COLO668 (cell line): Measurements from ENCODE around the gene SCGB3A2.

Experiments
- DNase-seq: peaks from one replicate; lab custom pipeline; 2025; ENCODE audit not compliant: unreplicated experiment; lab: John Stamatoyannopoulos, UW

SCGB3A2 gene

DNA sequence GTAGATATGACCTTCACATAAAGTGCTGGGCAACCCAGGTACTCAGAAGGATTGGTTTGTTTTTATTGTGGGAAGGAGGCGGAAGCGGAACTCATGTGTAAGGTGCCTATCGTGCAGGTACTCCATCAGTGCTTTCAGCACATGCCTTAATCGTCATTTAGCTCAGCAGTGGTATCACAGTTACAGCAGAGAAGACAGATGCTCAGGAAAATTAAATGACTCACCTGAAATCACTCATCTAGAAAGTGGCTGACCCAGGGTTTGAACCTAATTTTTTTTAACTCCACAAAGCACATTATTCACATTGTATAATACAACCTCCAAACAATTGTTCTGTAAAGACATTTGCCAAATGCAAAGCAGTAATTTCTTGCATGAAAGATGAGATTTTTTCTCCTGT is 25.6 kb downstream of the SCGB3A2 start:
- no peak for DNase-seq

DNA sequence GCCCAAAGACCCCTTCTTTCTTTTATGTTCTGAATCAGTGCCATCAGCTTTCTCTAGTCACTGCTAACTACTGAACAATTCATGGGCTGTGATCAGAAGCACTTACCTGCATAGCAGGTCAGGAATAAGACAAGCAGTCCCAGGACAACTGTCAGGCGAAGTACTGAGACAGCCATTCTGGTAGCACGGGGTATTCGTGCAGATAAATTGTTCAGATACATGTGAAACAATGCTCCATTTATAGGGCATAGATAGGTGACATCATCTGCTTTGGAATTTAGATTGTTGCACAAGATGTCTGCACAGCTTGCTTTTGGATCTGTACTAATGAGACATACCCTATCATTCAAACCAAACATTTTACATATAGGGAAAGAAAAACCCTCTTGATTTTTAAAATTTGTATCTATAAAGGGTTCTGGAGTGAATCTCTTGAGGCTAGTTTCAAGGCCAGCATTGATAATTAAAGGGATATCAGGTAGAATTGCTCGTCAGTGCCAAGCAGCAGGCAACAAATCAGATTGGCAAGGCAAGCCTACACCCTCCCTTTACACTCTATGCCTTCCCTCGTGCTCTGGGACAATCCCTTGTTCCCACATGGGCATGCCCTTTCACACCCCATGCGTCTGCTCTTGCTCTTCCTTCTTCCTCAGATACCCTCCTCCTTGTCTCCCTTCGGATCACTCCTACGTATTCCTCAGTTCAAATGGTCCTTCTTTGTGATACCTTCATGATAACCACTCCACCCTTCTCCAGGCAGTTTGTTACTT is 28.0 kb downstream of the SCGB3A2 start, which contains the start of gene C5orf46:
C5orf46 (minus strand) TSS at position 213 of the 770 bp plus-strand sequence; CDS start at position 176, 37 bp downstream.
- no peak for DNase-seq

DNA sequence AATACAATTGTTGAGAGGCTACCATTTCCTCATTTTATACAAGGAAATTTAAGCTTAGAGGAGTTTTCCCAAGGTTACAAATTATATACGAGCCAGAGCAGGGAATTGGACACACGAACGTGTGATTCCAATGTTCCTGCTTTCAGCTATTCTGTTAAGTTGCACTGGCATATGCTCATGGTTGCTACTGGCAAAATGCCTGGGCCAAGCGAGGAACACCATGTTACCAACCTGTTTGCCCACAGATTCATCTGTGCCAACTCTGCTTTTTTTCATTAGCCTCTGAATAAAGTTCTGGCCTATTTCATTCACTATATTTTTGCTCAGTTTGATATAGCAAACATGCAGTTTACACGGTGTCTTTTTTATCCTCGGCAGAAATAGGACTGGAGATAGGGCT is 32.9 kb downstream of the SCGB3A2 start:
- no peak for DNase-seq

DNA sequence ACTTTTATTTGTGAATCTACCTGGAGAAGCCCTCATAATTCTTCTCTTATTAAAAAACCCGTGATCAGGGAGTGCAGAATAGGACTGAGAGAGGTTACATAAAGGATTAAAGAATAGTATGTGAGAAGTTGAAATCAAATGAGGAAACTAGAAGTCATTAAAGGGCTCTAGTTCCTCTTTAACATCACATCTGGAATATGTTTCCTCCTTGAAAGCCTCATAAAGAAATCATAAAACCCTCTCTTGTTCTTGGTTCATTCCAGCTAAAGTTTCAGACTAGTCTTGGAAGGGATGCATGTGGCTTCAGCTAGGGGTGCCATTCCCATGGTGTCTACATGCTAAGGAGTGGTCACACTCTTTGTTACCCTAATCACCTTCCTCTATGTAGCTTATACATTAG is 33.5 kb downstream of the SCGB3A2 start:
- DNase-seq = no peak

DNA sequence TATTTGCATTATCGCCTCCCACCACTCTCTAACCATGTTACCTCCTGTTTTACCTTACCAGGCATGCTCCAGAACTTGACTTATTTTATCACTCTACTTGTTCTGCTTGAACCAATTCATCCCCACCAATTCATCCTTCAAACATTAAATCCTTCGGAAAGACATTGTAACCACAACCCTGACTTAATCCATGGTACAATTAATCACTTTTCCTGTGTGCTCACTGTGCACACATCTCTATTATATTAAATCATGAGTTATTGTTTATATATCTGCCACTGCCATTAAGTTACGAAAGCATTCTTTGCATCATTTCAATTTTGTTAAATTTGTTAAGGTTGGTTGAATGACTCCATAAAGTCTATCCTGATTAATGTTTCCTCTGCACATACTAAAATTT is 35.3 kb downstream of the SCGB3A2 start:
- no peak for DNase-seq

DNA sequence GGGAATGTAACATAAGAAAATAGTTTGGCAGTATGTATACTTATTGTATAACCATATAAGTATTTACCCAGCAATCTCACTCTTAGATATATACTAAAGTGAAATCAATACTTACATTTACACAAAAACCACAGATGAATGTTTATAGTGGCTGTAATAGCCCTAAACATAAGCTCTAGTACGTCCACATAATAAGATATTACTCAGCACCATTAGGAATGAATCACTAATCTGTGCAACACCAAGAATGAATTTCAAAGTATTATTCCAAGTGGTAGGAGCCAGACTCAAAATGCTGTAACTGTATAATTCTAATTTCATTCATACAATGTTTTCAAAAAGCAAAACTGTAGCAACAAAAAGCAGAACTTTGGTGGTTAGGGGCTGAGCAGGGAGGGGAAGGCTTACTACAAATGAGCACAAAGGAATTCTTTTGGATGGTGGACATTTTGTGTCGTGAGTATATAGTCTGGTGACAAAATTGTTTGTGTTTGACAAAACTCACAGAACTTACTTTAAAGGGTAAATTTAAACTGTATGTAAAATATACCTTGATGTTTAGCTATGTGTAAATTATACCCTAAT is 39.7 kb downstream of the SCGB3A2 start:
- DNase-seq = no peak

DNA sequence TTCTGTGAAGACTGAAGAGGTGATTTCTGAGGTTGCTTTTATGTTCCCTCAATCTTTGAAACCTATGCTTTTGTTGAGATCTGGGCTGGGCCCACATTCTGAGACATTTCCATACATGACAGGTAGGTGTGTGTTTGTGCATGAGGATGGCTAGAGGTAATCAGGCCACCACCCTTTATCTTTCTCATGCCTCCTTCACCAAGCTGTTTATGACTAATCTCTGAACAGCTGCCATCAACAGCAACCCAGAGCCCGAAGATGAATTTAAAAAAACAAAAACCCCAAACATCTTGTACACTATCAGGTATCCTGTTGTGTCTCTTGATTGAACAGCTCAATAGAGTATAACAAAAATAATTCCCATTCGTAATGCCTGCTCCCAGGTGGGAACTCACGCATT is 40.4 kb downstream of the SCGB3A2 start:
- DNase-seq = no peak

DNA sequence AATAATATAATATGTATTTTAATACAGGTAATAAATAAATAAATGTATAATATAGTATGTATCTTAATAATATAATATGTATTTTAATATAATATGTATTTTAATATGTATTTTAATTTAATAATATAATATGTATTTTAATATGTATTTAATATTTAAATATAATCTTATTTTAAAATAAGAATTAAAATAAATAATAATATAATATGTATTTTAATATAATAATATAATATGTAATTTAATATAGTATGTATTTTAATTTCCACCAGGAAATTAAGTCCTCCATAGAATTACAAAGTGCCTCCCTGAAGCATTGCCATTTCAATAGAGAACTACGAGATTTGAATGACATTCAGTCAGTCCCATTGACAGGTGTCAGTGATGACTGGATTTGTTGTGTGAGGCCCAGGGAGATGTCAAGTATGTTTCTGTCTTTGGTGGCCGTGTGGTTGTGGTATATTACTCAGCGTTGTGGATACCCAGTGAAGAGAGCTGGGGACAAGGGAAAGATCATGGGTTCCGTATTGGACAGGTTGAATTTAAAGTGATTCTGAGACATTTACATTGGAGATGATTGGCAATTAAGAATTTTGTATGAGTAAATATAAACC is 42.0 kb downstream of the SCGB3A2 start:
- no peak for DNase-seq

DNA sequence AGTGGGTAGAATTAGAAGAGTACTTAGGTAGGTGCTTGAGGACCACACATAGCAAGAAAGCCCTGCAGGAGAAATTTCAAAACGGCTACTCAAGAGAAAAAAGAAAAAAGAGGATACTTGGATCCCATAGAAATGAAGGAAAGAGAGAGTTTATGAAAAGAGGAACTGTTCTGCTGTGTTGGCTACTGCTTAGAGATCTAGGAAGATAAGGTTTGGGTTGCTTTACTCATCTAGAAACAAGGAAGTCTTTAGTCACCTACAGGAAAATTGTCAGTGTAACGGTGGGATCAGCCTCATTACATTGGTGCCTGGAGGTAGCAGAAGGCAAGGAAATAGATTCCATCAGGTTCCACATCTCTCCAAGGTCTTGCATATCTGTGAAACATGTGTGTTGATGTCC is 42.6 kb downstream of the SCGB3A2 start:
- no peak for DNase-seq

DNA sequence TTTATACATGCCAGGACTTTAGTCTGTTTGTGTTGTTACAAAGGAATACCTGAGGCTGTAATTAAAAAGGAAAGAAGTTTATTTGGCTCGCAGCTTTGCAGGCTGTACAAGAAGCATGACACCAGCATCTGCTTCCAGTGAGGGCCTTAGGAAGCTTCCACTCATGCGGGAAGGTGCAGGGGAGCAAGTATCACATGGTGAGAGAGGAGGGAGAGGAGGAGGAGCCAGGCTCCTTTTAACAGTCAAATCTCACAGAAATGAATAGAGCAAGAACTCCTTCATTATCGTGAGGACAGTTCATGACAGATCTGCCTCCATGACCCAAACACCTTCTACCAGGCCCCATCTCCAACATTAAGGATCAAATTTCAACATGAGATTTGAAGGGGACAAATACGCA is 46.5 kb downstream of the SCGB3A2 start:
- DNase-seq = no peak

DNA sequence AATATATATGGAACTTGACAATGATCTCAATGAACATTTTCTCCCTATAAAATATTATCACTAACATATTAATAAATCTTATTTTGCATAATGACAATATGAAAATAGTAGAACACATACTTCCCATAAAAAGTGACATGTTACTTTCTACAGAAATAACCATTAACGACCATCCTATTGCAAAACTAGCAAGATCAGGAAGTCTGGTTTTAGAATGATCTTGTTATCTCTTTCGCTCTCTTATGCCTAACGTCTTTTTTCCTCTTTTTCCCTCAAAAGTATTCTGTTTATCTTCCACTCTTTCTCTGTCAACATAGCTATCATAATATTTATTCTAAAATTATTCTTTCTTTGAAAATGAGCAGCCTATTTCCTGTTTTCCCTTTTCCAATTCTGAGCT is 49.4 kb downstream of the SCGB3A2 start:
- no peak for DNase-seq

DNA sequence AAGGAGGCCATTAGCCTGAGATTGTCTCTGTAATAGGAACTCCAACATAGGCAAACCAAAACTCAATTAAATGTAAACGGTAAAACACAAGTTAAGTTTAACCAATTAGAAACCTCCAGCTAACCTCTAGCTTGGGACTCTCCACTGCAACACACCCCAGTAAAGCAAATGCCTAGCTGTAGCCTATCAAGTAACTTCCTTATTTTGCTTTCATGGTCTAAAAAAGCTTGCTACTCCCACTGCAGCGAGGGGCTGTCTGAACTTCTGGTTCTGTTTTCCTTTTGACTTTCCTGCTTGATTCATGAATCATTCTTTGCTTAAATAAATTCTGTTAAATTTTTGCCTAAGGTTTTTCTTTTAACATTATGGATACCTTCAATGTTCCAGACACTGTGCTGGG is 52.3 kb downstream of the SCGB3A2 start:
- DNase-seq = no peak
